ENCODE measurements around the gene SMIM45.
A peak's percentile ranks its signal among the peaks of the same experiment; 100 is the strongest.

The SMIM45 gene

GRCh38 chr22:41957941-41958556, 6.1 kb downstream of the SMIM45 start:
- no peak for TF ChIP-seq CTCF (IDR thresholded peaks at IDR 0.05; ENCODE audit: low read depth, low read length)
- no peak overlapping the region for H3K4me3 ChIP-seq (replicated peaks in 1 of 2; ENCODE audit: low read depth in 2 of 2, low read length in 2 of 2)
- DNase-seq (ENCODE audit: low read depth in 2 of 2), result no peak

DNA sequence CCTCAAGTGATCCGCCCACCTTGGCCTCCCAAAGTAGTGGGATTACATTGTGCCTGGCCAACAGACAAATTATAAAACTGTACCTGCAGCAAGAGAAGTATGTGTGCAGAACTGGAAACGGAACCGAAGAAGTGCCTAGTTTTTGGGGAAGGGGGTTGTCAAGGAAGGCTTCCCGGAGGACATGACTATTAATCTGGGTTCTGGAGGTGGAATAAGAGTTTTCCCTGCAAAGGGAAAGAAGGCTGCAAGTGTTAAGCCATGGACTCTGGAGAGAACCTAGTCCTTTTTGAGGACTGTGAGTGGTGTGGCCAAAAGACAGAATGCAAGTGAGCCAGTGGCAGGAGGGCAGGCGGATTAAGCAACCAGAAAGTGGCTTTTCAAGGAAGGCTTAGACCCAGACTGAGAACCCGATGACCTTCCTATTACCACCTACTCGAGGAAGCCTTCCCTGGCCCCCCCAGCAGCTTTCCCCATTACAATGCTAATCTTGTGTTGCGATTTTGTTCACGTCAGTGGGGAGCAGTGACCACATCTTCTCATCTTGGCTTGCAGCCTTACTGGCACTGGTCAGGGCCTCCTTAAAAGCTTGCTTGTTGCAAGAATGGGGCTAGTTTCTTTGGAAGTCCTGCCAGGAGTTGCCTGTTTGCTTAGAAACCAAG, 11.6 kb downstream of the SMIM45 start:
- H3K4me3 ChIP-seq (replicated peaks in 1 of 2; ENCODE audit: low read depth in 2 of 2, low read length in 2 of 2), result no peak overlapping the region
- TF ChIP-seq CTCF (IDR thresholded peaks at IDR 0.05; ENCODE audit: low read depth, low read length), result no peak
- peak in 1 of 2 donors; percentile 89 for DNase-seq (ENCODE audit: low read depth in 2 of 2)

DNA sequence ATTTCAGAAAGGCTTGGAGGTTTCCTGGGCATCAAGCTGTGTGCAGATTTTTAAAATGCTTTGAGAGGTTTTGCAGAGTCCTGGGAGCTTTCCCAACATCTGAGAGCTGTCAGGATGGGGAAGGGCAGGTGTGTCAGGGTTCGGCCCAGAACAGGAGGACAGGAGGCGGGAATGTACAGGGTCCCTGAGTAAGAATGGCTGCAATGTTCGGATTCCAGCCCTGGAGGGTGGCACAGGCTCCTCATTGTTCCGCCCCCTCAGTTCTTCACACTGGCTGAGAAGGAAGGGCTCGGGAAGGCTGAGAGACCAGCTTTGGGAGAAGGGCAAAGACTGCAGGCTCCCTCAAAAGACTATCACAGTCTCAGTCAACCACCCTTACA, 12.2 kb downstream of the SMIM45 start:
- no peak for TF ChIP-seq CTCF (IDR thresholded peaks at IDR 0.05; ENCODE audit: low read depth, low read length)

GRCh38 chr22:41966225-41966606, 14.3 kb downstream of the SMIM45 start:
- no peak for DNase-seq (ENCODE audit: low read depth in 2 of 2)
- no peak for TF ChIP-seq CTCF (IDR thresholded peaks at IDR 0.05; ENCODE audit: low read depth, low read length)
- H3K4me3 ChIP-seq (replicated peaks in 1 of 2; ENCODE audit: low read depth in 2 of 2, low read length in 2 of 2), result no peak overlapping the region

More for the DNA sequence above, 12.2 kb downstream of the SMIM45 start:
- DNase-seq (ENCODE audit: low read depth in 2 of 2), result no peak
- H3K4me3 ChIP-seq (replicated peaks in 1 of 2; ENCODE audit: low read depth in 2 of 2, low read length in 2 of 2), result no peak overlapping the region

GRCh38 chr22:41966607-41967240, 14.8 kb downstream of the SMIM45 start:
- TF ChIP-seq CTCF (IDR thresholded peaks at IDR 0.05; ENCODE audit: low read depth, low read length), result peak; percentile 40
- DNase-seq (ENCODE audit: low read depth in 2 of 2), result peak; percentile 87 to 95
- H3K4me3 ChIP-seq (replicated peaks in 1 of 2; ENCODE audit: low read depth in 2 of 2, low read length in 2 of 2), result no peak overlapping the region

DNA sequence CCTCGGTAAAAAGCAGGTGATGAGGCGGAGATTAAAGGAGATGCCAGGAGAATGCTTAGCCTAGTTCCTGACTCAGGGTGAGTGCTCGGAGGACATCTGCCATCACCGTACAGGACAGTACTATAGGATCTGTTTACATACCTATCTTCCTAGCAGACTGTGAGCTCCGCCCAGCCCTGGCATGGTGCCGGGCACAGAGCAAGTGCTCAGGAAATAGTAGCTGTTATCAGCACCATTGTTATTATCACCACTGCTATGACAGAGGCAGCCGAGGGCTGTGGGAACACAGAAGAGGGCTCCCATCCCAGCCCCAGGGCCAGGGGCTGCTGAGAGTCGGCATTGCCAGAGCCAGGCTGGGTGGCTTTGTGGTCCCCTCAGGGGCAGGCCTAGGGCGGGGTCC, 16.7 kb downstream of the SMIM45 start:
- DNase-seq (ENCODE audit: low read depth in 2 of 2), result peak in 1 of 2 donors; percentile 31
- no peak for TF ChIP-seq CTCF (IDR thresholded peaks at IDR 0.05; ENCODE audit: low read depth, low read length)
- H3K4me3 ChIP-seq (replicated peaks in 1 of 2; ENCODE audit: low read depth in 2 of 2, low read length in 2 of 2), result no peak overlapping the region
